ENCODE measurements around the gene CRYBB3. TPM values are rescaled to one million over a fixed set of nuclear protein-coding genes. Genes with fewer than 3 reads are reported as not detected.

CRYBB3 gene
- total RNA-seq, 1 experiment from 2014 or later: not detected

DNA sequence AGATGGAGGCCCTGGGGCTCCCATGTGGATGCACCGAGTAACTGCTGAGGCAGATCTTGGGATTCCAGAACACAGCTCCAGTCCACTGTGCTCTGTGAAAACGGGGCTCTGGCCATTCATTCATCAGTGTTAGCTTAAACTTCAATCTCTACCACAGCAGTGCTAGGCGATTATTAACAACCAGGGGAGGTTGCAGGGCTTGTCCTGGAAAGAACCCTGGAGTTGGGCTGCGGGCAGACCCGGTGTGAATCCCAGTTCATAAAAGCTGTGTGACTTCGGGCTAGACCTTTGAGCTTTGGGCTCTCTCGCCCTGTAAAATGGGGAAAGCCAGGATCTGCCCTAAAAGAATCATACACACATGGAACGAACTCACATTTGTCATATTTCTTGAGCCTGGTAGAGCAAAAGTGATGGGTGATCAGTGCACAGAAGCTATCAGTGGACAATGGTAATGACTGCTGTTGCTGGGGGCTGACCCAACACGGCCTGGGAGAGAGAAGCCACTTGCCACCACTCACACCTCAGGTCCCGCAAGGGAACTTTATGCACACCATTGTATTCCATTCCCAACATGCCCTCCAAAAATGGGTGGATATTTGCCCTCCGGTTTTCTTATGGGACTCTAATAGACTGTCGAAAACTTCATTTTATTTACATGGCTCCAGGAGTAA lies 15.6 kb upstream of the CRYBB3 start:
- Mint-ChIP-seq H3K4me1 (ENCODE audit: low read depth, unreplicated experiment) (no peaks in the 10 kb centered on the region), H3K9me3 (ENCODE audit: unreplicated experiment) (no peaks in the 10 kb centered on the region)
- CTCF ChIA-PET: interaction anchor here (0.6 to 0.7 kb wide), 2 partner anchors 73 to 148 kb away, joined by 3 read pairs; no protein-coding TSS in a partner anchor

DNA sequence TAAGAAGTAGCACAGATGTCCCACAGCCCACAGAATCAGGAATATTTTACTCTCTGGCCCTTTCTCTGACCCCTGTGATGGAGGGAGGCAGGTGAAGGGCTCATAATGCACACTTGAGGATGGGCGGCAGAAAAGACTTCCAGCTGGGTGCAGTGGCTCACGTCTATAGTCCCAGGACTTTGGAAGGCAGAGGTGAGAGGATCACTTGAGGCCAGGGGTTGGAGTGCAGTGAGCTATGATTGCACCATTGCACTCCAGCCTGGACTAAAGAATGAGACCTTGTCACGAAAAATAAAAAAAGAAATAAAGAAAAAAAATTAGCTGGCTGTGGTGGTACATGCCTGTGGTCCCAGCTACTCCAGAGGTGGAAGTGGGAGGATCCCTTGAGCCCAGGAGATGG lies 13.5 kb upstream of the CRYBB3 start:
- intact Hi-C loops (cut with micrococcal nuclease; ENCODE audit: unreplicated experiment): no loop called here
- peaks cover 33% of the 10 kb centered on the region for H3K36me3 Mint-ChIP-seq (ENCODE audit: insufficient read depth, unreplicated experiment)
- H3K4me3 Mint-ChIP-seq (ENCODE audit: unreplicated experiment): no peak overlapping the region
- BruUV-seq (replicated peaks): no TSS peak
- Histone ChIP-seq H3K4me3 (ENCODE audit: low read depth, low read length) (no peak overlapping the region), H3K36me3 (ENCODE audit: control insufficient read depth, insufficient read depth, low read length) (peaks cover 2% of the 10 kb centered on the region), H3K9me3 (no peaks in the 10 kb centered on the region), H3K27me3 (replicated peaks; ENCODE audit: control insufficient read depth, insufficient read depth, low read length) (no peaks in the 10 kb centered on the region), H3K4me1 (no peaks in the 10 kb centered on the region)
- no peak for DNase-seq
- CTCF ChIA-PET: interaction anchor here (0.7 kb wide), 1 partner anchor 33 kb away, joined by 3 read pairs; no protein-coding TSS in a partner anchor
- H3K9me3 Mint-ChIP-seq (ENCODE audit: unreplicated experiment): no peaks in the 10 kb centered on the region
- no peaks in the 10 kb centered on the region for H3K4me1 Mint-ChIP-seq (ENCODE audit: low read depth, unreplicated experiment)
- TF ChIP-seq, protein P1, sequence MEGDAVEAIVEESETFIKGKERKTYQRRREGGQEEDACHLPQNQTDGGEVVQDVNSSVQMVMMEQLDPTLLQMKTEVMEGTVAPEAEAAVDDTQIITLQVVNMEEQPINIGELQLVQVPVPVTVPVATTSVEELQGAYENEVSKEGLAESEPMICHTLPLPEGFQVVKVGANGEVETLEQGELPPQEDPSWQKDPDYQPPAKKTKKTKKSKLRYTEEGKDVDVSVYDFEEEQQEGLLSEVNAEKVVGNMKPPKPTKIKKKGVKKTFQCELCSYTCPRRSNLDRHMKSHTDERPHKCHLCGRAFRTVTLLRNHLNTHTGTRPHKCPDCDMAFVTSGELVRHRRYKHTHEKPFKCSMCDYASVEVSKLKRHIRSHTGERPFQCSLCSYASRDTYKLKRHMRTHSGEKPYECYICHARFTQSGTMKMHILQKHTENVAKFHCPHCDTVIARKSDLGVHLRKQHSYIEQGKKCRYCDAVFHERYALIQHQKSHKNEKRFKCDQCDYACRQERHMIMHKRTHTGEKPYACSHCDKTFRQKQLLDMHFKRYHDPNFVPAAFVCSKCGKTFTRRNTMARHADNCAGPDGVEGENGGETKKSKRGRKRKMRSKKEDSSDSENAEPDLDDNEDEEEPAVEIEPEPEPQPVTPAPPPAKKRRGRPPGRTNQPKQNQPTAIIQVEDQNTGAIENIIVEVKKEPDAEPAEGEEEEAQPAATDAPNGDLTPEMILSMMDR (IDR thresholded peaks at IDR 0.05; ENCODE audit: insufficient read depth in 1 of 2, low read depth in 1 of 2, low read length in 1 of 2, severe bottlenecking in 1 of 2, unreplicated experiment in 1 of 2): no peak
- H3K27me3 Mint-ChIP-seq (ENCODE audit: insufficient read depth, unreplicated experiment): no peaks in the 10 kb centered on the region
- POLR2A ChIA-PET: no interaction called here
- H3K27ac Mint-ChIP-seq (ENCODE audit: unreplicated experiment): no peak overlapping the region

More for the DNA sequence above, 15.6 kb upstream of the CRYBB3 start:
- no peak overlapping the region for H3K4me3 ChIP-seq (ENCODE audit: low read depth, low read length)
- no peaks in the 10 kb centered on the region for H3K27me3 ChIP-seq (replicated peaks; ENCODE audit: control insufficient read depth, insufficient read depth, low read length)
- no peaks in the 10 kb centered on the region for H3K27me3 Mint-ChIP-seq (ENCODE audit: insufficient read depth, unreplicated experiment)
- peaks cover 28% of the 10 kb centered on the region for H3K36me3 Mint-ChIP-seq (ENCODE audit: insufficient read depth, unreplicated experiment)
- no peaks in the 10 kb centered on the region for H3K4me1 ChIP-seq
- TF ChIP-seq, protein P1 (IDR thresholded peaks at IDR 0.05; ENCODE audit: insufficient read depth in 1 of 2, low read depth in 1 of 2, low read length in 1 of 2, severe bottlenecking in 1 of 2, unreplicated experiment in 1 of 2): no peak
- POLR2A ChIA-PET: no interaction called here
- H3K27ac Mint-ChIP-seq (ENCODE audit: unreplicated experiment): no peak overlapping the region
- BruUV-seq (replicated peaks): no TSS peak
- H3K4me3 Mint-ChIP-seq (ENCODE audit: unreplicated experiment): no peak overlapping the region
- intact Hi-C loops (cut with micrococcal nuclease; ENCODE audit: unreplicated experiment): no loop called here
- no peak for DNase-seq
- H3K36me3 ChIP-seq (ENCODE audit: control insufficient read depth, insufficient read depth, low read length): peaks cover 2% of the 10 kb centered on the region
- H3K9me3 ChIP-seq: no peaks in the 10 kb centered on the region

DNA sequence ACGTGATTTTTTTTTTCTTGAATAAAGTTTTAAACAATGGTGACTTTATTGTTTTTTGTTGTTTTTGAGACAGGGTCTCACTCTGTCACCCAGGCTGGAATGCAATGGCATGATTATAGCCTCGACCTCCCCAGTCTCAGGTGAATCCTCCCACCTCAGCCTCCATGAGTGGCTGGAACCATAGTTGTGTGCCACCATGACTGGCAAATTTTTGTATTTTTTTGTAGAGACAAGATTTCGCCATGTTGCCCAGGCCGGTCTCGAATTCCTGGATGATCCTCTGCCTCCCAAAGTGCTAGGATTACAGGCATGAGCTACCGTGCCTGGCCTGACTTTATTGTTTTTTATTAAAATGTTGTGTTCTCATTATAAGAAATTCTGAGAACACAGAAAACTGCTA lies 12.2 kb upstream of the CRYBB3 start:
- ChIA-PET POLR2A (no interaction called here), CTCF (no interaction called here)
- no peak overlapping the region for H3K27ac Mint-ChIP-seq (ENCODE audit: unreplicated experiment)
- no peaks in the 10 kb centered on the region for H3K27me3 ChIP-seq (replicated peaks; ENCODE audit: control insufficient read depth, insufficient read depth, low read length)
- no peaks in the 10 kb centered on the region for H3K9me3 Mint-ChIP-seq (ENCODE audit: unreplicated experiment)
- no peak overlapping the region for H3K4me3 ChIP-seq (ENCODE audit: low read depth, low read length)
- H3K36me3 ChIP-seq (ENCODE audit: control insufficient read depth, insufficient read depth, low read length): peaks cover 2% of the 10 kb centered on the region
- TF ChIP-seq, protein P1 (IDR thresholded peaks at IDR 0.05; ENCODE audit: insufficient read depth in 1 of 2, low read depth in 1 of 2, low read length in 1 of 2, severe bottlenecking in 1 of 2, unreplicated experiment in 1 of 2): no peak
- intact Hi-C loops (cut with micrococcal nuclease; ENCODE audit: unreplicated experiment): no loop called here
- no peak for DNase-seq
- H3K27me3 Mint-ChIP-seq (ENCODE audit: insufficient read depth, unreplicated experiment): no peaks in the 10 kb centered on the region
- H3K4me1 ChIP-seq: no peaks in the 10 kb centered on the region
- no peaks in the 10 kb centered on the region for H3K4me1 Mint-ChIP-seq (ENCODE audit: low read depth, unreplicated experiment)
- H3K36me3 Mint-ChIP-seq (ENCODE audit: insufficient read depth, unreplicated experiment): peaks cover 28% of the 10 kb centered on the region
- H3K4me3 Mint-ChIP-seq (ENCODE audit: unreplicated experiment): no peak overlapping the region
- no peaks in the 10 kb centered on the region for H3K9me3 ChIP-seq
- no TSS peak for BruUV-seq (replicated peaks)
